Mesenchymal stem cell (in vitro differentiated cells and primary cell): ENCODE data around the gene PRICKLE3.

Experiments
- DNase-seq: peaks from one replicate; pipeline ENCODE4 v3.0.0-alpha.2; 2013
- H2AFZ ChIP-seq: one replicate; pipeline ENCODE4 v1.6.1; 2013; ENCODE audit warnings: low read depth, mild to moderate bottlenecking, control low read depth, inconsistent platforms, low read length, moderate library complexity
- H2AK5ac ChIP-seq: 2 replicates; pipeline ENCODE4 v1.6.1; 2013; ENCODE audit warnings: low read length, moderate library complexity, mild to moderate bottlenecking, inconsistent platforms; ENCODE audit not compliant: severe bottlenecking
- H2BK120ac ChIP-seq: one replicate; pipeline ENCODE4 v1.6.1; 2013; ENCODE audit warnings: low read depth, mild to moderate bottlenecking, inconsistent platforms, low read length, moderate library complexity
- H2BK12ac ChIP-seq, 2 experiments: one replicate each; pipeline ENCODE4 v1.6.1; 2013; ENCODE audit warnings: inconsistent platforms in 2 of 2, low read length in 2 of 2, mild to moderate bottlenecking in 2 of 2, moderate library complexity in 2 of 2, control low read depth in 1 of 2
- H2BK15ac ChIP-seq: one replicate; pipeline ENCODE4 v1.6.1; 2013; ENCODE audit warnings: mild to moderate bottlenecking, low read depth, inconsistent platforms; ENCODE audit not compliant: poor library complexity, severe bottlenecking
- H2BK5ac ChIP-seq: 2 replicates; pipeline ENCODE4 v1.6.1; 2013; ENCODE audit warnings: low read depth, mild to moderate bottlenecking, low read length, control low read depth, inconsistent platforms; ENCODE audit not compliant: poor library complexity, severe bottlenecking
- H3K14ac ChIP-seq, 2 experiments: one replicate each; pipeline ENCODE4 v1.6.1; 2013; ENCODE audit warnings: inconsistent platforms in 2 of 2, low read length in 2 of 2, control low read depth in 1 of 2, mild to moderate bottlenecking in 1 of 2, moderate library complexity in 1 of 2
- H3K18ac ChIP-seq, 2 experiments: one replicate each; pipeline ENCODE4 v1.6.1; 2013; ENCODE audit warnings: inconsistent platforms in 2 of 2, low read length in 2 of 2, control low read depth in 1 of 2, low read depth in 1 of 2, mild to moderate bottlenecking in 1 of 2
- H3K23ac ChIP-seq, 2 experiments: one replicate each; pipeline ENCODE4 v1.6.1; 2013; ENCODE audit warnings: inconsistent platforms in 2 of 2, low read length in 2 of 2, mild to moderate bottlenecking in 2 of 2, moderate library complexity in 2 of 2, control low read depth in 1 of 2
- H3K27ac ChIP-seq: 2 replicates; pipeline ENCODE4 v1.5.1; 2013; ENCODE audit warnings: mild to moderate bottlenecking, moderate library complexity, low read length, control low read depth, inconsistent platforms; ENCODE audit not compliant: poor library complexity, severe bottlenecking
- H3K27me3 ChIP-seq, 2 experiments: 2 replicates each; pipeline versions ENCODE4 v1.6.1 to v1.7.0; 2013; ENCODE audit warnings: low read length in 2 of 2, mild to moderate bottlenecking in 2 of 2, moderate library complexity in 2 of 2, control low read depth in 1 of 2, inconsistent platforms in 1 of 2; ENCODE audit not compliant: control insufficient read depth in 1 of 2, insufficient read depth in 1 of 2
- H3K36me3 ChIP-seq, 2 experiments: 2 replicates each; pipeline versions ENCODE4 v1.6.1 to v1.7.0; 2013; ENCODE audit warnings: low read length in 2 of 2, control low read depth in 1 of 2, inconsistent platforms in 1 of 2, low read depth in 1 of 2, mild to moderate bottlenecking in 1 of 2; ENCODE audit not compliant: insufficient read depth in 2 of 2, control insufficient read depth in 1 of 2
- H3K4ac ChIP-seq, 2 experiments: one replicate each; pipeline ENCODE4 v1.6.1; 2013; ENCODE audit warnings: inconsistent platforms in 2 of 2, low read length in 2 of 2, mild to moderate bottlenecking in 2 of 2, moderate library complexity in 2 of 2, control low read depth in 1 of 2, low read depth in 1 of 2
- H3K4me1 ChIP-seq: 2 replicates; pipeline ENCODE4 v1.6.1; 2013; ENCODE audit warnings: low read depth, low read length, control low read depth; ENCODE audit not compliant: control insufficient read depth, insufficient read depth
- H3K4me2 ChIP-seq: 2 replicates; pipeline ENCODE4 v1.6.1; 2013; ENCODE audit warnings: low read length, mild to moderate bottlenecking, inconsistent platforms; ENCODE audit not compliant: poor library complexity, severe bottlenecking
- H3K4me3 ChIP-seq, 2 experiments: 2 replicates each; pipeline versions ENCODE4 v1.5.1 to v1.7.0; 2013; ENCODE audit warnings: low read length in 2 of 2, mild to moderate bottlenecking in 2 of 2, control low read depth in 1 of 2, low read depth in 1 of 2; ENCODE audit not compliant: insufficient read depth in 1 of 2
- H3K79me1 ChIP-seq: replicated peaks from 2 replicates; pipeline ENCODE4 v1.6.1; 2013; ENCODE audit warnings: mild to moderate bottlenecking, control low read depth, low read length, inconsistent platforms; ENCODE audit not compliant: poor library complexity, severe bottlenecking
- H3K9ac ChIP-seq: 2 replicates; pipeline ENCODE4 v1.7.0; 2013; ENCODE audit warnings: mild to moderate bottlenecking, low read length, moderate library complexity
- H3K9me3 ChIP-seq: 2 replicates; pipeline ENCODE4 v1.7.0; 2013; ENCODE audit warnings: mild to moderate bottlenecking, low read length; ENCODE audit not compliant: control insufficient read depth
- H4K8ac ChIP-seq: one replicate; pipeline ENCODE4 v1.6.1; 2013; ENCODE audit warnings: inconsistent platforms, mild to moderate bottlenecking, low read length, moderate library complexity
- H4K91ac ChIP-seq: one replicate; pipeline ENCODE4 v1.6.1; 2013; ENCODE audit warnings: mild to moderate bottlenecking, low read length, inconsistent platforms
- WGBS: methylation state at CpG from one replicate; pipeline ENCODE4 v1.1.7; 2013; ENCODE audit warnings: mixed read lengths; 5-methylcytosine and 5-hydroxymethylcytosine counted together

Gene PRICKLE3

GRCh38 chrX:49199315-49199595 lies 13.1 kb upstream of the PRICKLE3 start:
- no peak overlapping the region for H2BK15ac ChIP-seq
- no peak overlapping the region for H3K23ac ChIP-seq
- H3K4me3 ChIP-seq = no peak overlapping the region
- 6% methylated on average over 9 of the region's 11 CpGs for WGBS
- H3K27me3 ChIP-seq = peaks cover 19 to 31% of the 10 kb centered on the region in 2 experiments
- no peak overlapping the region for H3K9ac ChIP-seq
- no peak overlapping the region for H4K91ac ChIP-seq
- H3K79me1 ChIP-seq = no peaks in the 10 kb centered on the region
- no peak overlapping the region for H4K8ac ChIP-seq
- H3K18ac ChIP-seq = no peak overlapping the region
- H3K9me3 ChIP-seq = no peaks in the 10 kb centered on the region
- DNase-seq = no peak
- H3K36me3 ChIP-seq = no peaks in the 10 kb centered on the region
- H2AK5ac ChIP-seq = no peak overlapping the region
- no peak overlapping the region for H2BK12ac ChIP-seq
- H3K4me2 ChIP-seq = no peak overlapping the region
- H3K4ac ChIP-seq = no peak overlapping the region
- peaks cover 5% of the 10 kb centered on the region for H3K4me1 ChIP-seq
- no peak overlapping the region for H3K14ac ChIP-seq
- H3K27ac ChIP-seq = no peak overlapping the region
- H2BK5ac ChIP-seq = no peak overlapping the region
- H2BK120ac ChIP-seq = no peak overlapping the region
- no peak overlapping the region for H2AFZ ChIP-seq

- Histone ChIP-seq H2BK15ac (no peak overlapping the region), H3K18ac (no peak overlapping the region), H3K14ac (no peak overlapping the region), H3K27me3 (peaks cover 19 to 26% of the 10 kb centered on the region in 2 experiments), H3K27ac (no peak overlapping the region), H2BK12ac (no peak overlapping the region), H4K91ac (no peak overlapping the region), H3K4ac (no peak overlapping the region), H4K8ac (no peak overlapping the region), H3K23ac (no peak overlapping the region), H2AFZ (no peak overlapping the region), H2BK5ac (no peak overlapping the region), H3K36me3 (no peaks in the 10 kb centered on the region), H2BK120ac (no peak overlapping the region), H3K4me3 (no peak overlapping the region), H2AK5ac (no peak overlapping the region), H3K9ac (no peak overlapping the region), H3K4me1 (peaks cover 5% of the 10 kb centered on the region), H3K79me1 (no peaks in the 10 kb centered on the region), H3K4me2 (no peak overlapping the region), H3K9me3 (no peaks in the 10 kb centered on the region)
- DNase-seq = no peak
- 3% methylated on average over 10 of the region's 12 CpGs for WGBS
Observed at GRCh38 chrX:49198540-49199314, 12.6 kb upstream of the PRICKLE3 start.

- Histone ChIP-seq H3K18ac (no peak overlapping the region), H4K8ac (no peak overlapping the region), H3K23ac (no peak overlapping the region), H3K36me3 (no peaks in the 10 kb centered on the region), H3K4me2 (no peak overlapping the region), H2BK120ac (no peak overlapping the region), H3K79me1 (no peaks in the 10 kb centered on the region), H2BK12ac (no peak overlapping the region), H3K9ac (no peak overlapping the region), H3K4ac (no peak overlapping the region), H2BK5ac (no peak overlapping the region), H2BK15ac (no peak overlapping the region), H2AK5ac (no peak overlapping the region), H4K91ac (no peak overlapping the region), H3K27ac (no peak overlapping the region), H2AFZ (no peak overlapping the region), H3K4me3 (no peak overlapping the region), H3K4me1 (peaks cover 5% of the 10 kb centered on the region), H3K14ac (no peak overlapping the region), H3K27me3 (peaks cover 19 to 21% of the 10 kb centered on the region in 2 experiments), H3K9me3 (no peaks in the 10 kb centered on the region)
- WGBS = 81% methylated on average over 8 of the region's 13 CpGs
- DNase-seq = no peak
Observed at GRCh38 chrX:49197543-49198087, 11.4 kb upstream of the PRICKLE3 start.

GRCh38 chrX:49193542-49193964 lies 7.4 kb upstream of the PRICKLE3 start:
- WGBS = 90% methylated on average over 2 of the region's 2 CpGs

More at GRCh38 chrX:49193542-49193964, 7.4 kb upstream of the PRICKLE3 start:
- no peak overlapping the region for H3K18ac ChIP-seq
- H3K36me3 ChIP-seq = no peaks in the 10 kb centered on the region
- no peak overlapping the region for H2AK5ac ChIP-seq
- no peak overlapping the region for H3K4me3 ChIP-seq
- H3K14ac ChIP-seq = no peak overlapping the region
- no peak overlapping the region for H4K91ac ChIP-seq
- H3K79me1 ChIP-seq = no peaks in the 10 kb centered on the region
- H2BK5ac ChIP-seq = no peak overlapping the region
- H3K9me3 ChIP-seq = no peaks in the 10 kb centered on the region
- no peak overlapping the region for H2BK15ac ChIP-seq
- H3K27me3 ChIP-seq = peaks cover 10 to 13% of the 10 kb centered on the region in 2 experiments
- no peak overlapping the region for H3K9ac ChIP-seq
- no peak overlapping the region for H2BK120ac ChIP-seq
- no peak overlapping the region for H4K8ac ChIP-seq
- H2AFZ ChIP-seq = no peak overlapping the region
- H3K23ac ChIP-seq = no peak overlapping the region
- no peak overlapping the region for H3K27ac ChIP-seq
- H3K4me2 ChIP-seq = no peak overlapping the region
- peaks cover 1% of the 10 kb centered on the region for H3K4me1 ChIP-seq
- H3K4ac ChIP-seq = no peak overlapping the region
- DNase-seq = no peak
- H2BK12ac ChIP-seq = no peak overlapping the region
